ENCODE results near the gene PRR23E. TPM values are rescaled to one million over a fixed set of nuclear protein-coding genes. Genes with fewer than 3 reads are reported as not detected.

The PRR23E gene
- total RNA-seq, 1 donor from 2014 or later, result not detected

DNA sequence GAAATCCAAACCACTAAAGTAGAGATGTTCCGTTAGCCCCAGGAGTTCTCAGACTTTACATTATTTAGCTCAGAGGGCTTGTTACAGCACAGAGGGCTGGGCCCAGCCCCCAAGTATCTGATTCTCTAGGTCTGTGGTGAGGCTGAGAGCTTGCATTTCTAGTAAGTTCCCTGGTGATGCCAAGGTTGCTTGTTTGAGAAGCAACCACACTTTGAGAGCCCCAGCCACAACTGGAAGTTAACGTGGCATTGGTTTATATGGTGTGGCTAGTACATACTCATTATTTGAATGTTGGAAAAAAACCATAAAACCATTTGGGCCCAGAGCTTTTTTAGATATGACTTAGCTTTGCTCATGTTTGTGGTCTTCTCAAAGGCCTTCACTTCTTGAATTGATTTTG lies 35.9 kb downstream of the PRR23E start:
- FAIRE-seq (no peak), DNase-seq (ENCODE audit: low read depth) (no peak)
- Histone ChIP-seq H3K4me2 (ENCODE audit: low read length) (no peak overlapping the region), H2AFZ (ENCODE audit: low read depth, low read length) (no peak overlapping the region), H3K9me3 (ENCODE audit: insufficient read depth, low read depth, low read length) (no peaks in the 10 kb centered on the region), H3K9ac (ENCODE audit: low read length) (no peak overlapping the region), H4K20me1 (ENCODE audit: insufficient read depth, low read length) (no peaks in the 10 kb centered on the region), H3K79me2 (ENCODE audit: insufficient read depth, low read length) (no peaks in the 10 kb centered on the region), H3K36me3 (ENCODE audit: insufficient read depth, low read length) (no peaks in the 10 kb centered on the region), H3K4me1 (ENCODE audit: insufficient read depth, low read length) (no peaks in the 10 kb centered on the region), H3K27me3 (ENCODE audit: insufficient read depth, low read length) (no peaks in the 10 kb centered on the region), H3K27ac (ENCODE audit: low read depth, low read length) (no peak overlapping the region), H3K4me3 (ENCODE audit: insufficient read depth, low read depth, low read length) (no peak overlapping the region)
- Mint-ChIP-seq H3K27ac (ENCODE audit: unreplicated experiment) (no peak overlapping the region), H3K4me1 (ENCODE audit: low read depth, unreplicated experiment) (peaks cover 4% of the 10 kb centered on the region), H3K4me3 (ENCODE audit: unreplicated experiment) (no peak overlapping the region), H3K27me3 (ENCODE audit: low read depth, unreplicated experiment) (peaks cover 27% of the 10 kb centered on the region), H3K9me3 (ENCODE audit: unreplicated experiment) (peaks cover 15% of the 10 kb centered on the region), H3K36me3 (ENCODE audit: low read depth, unreplicated experiment) (no peaks in the 10 kb centered on the region)
- TF ChIP-seq CTCF (IDR thresholded peaks at IDR 0.05; ENCODE audit: insufficient read depth, low read depth, low read length) (no peak), EZH2 (IDR thresholded peaks at IDR 0.05; ENCODE audit: insufficient read depth, low read length) (no peak)

GRCh38 chr3:127233371-127233770 lies 40.4 kb downstream of the PRR23E start:
- FAIRE-seq (no peak), DNase-seq (ENCODE audit: low read depth) (no peak)
- no peak overlapping the region for H3K4me2 ChIP-seq (ENCODE audit: low read length)
- H3K4me3 ChIP-seq (ENCODE audit: insufficient read depth, low read depth, low read length), result no peak overlapping the region
- H3K36me3 ChIP-seq (ENCODE audit: insufficient read depth, low read length), result no peaks in the 10 kb centered on the region
- H3K9me3 Mint-ChIP-seq (ENCODE audit: unreplicated experiment), result peaks cover 5% of the 10 kb centered on the region
- H3K27me3 ChIP-seq (ENCODE audit: insufficient read depth, low read length), result no peaks in the 10 kb centered on the region
- TF ChIP-seq EZH2 (IDR thresholded peaks at IDR 0.05; ENCODE audit: insufficient read depth, low read length) (no peak), CTCF (IDR thresholded peaks at IDR 0.05; ENCODE audit: insufficient read depth, low read depth, low read length) (no peak)
- H3K27me3 Mint-ChIP-seq (ENCODE audit: low read depth, unreplicated experiment), result peaks cover 32% of the 10 kb centered on the region
- H4K20me1 ChIP-seq (ENCODE audit: insufficient read depth, low read length), result no peaks in the 10 kb centered on the region
- H3K9me3 ChIP-seq (ENCODE audit: insufficient read depth, low read depth, low read length), result no peaks in the 10 kb centered on the region
- H3K4me1 Mint-ChIP-seq (ENCODE audit: low read depth, unreplicated experiment), result peaks cover 3% of the 10 kb centered on the region
- no peak overlapping the region for H2AFZ ChIP-seq (ENCODE audit: low read depth, low read length)
- no peak overlapping the region for H3K9ac ChIP-seq (ENCODE audit: low read length)
- H3K27ac ChIP-seq (ENCODE audit: low read depth, low read length), result no peak overlapping the region
- H3K27ac Mint-ChIP-seq (ENCODE audit: unreplicated experiment), result no peak overlapping the region
- no peaks in the 10 kb centered on the region for H3K36me3 Mint-ChIP-seq (ENCODE audit: low read depth, unreplicated experiment)
- H3K4me1 ChIP-seq (ENCODE audit: insufficient read depth, low read length), result no peaks in the 10 kb centered on the region
- H3K79me2 ChIP-seq (ENCODE audit: insufficient read depth, low read length), result no peaks in the 10 kb centered on the region
- H3K4me3 Mint-ChIP-seq (ENCODE audit: unreplicated experiment), result no peak overlapping the region

DNA sequence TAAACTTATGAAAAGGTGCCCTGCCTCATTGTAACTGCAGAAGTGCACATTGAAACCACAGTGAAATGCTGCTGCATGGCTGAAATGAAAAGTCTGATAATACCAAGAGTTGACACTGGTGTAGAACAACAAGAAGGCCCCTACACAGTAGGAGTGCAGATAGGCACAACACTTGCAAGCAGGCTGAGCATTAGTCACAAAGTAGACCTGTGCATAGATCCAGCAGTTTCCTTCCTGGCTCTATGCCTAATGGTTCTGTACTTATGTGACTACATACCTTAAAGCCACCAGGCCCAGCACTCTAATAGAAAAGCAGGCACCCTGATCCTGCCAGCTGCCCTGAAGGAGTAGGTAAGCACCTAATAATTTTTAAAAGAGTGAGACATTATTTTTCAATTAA lies 41.8 kb downstream of the PRR23E start:
- Histone ChIP-seq H2AFZ (ENCODE audit: low read depth, low read length) (no peak overlapping the region), H3K4me1 (ENCODE audit: insufficient read depth, low read length) (no peaks in the 10 kb centered on the region), H3K27ac (ENCODE audit: low read depth, low read length) (no peak overlapping the region), H3K79me2 (ENCODE audit: insufficient read depth, low read length) (no peaks in the 10 kb centered on the region), H3K4me3 (ENCODE audit: insufficient read depth, low read depth, low read length) (no peak overlapping the region), H3K4me2 (ENCODE audit: low read length) (no peak overlapping the region), H4K20me1 (ENCODE audit: insufficient read depth, low read length) (no peaks in the 10 kb centered on the region), H3K27me3 (ENCODE audit: insufficient read depth, low read length) (no peaks in the 10 kb centered on the region), H3K36me3 (ENCODE audit: insufficient read depth, low read length) (no peaks in the 10 kb centered on the region), H3K9me3 (ENCODE audit: insufficient read depth, low read depth, low read length) (no peaks in the 10 kb centered on the region), H3K9ac (ENCODE audit: low read length) (no peak overlapping the region)
- H3K9me3 Mint-ChIP-seq (ENCODE audit: unreplicated experiment), result peaks cover 5% of the 10 kb centered on the region
- H3K4me3 Mint-ChIP-seq (ENCODE audit: unreplicated experiment), result no peak overlapping the region
- TF ChIP-seq EZH2 (IDR thresholded peaks at IDR 0.05; ENCODE audit: insufficient read depth, low read length), result no peak
- TF ChIP-seq CTCF (IDR thresholded peaks at IDR 0.05; ENCODE audit: insufficient read depth, low read depth, low read length), result no peak
- DNase-seq (ENCODE audit: low read depth), result no peak
- H3K27ac Mint-ChIP-seq (ENCODE audit: unreplicated experiment), result no peak overlapping the region
- H3K4me1 Mint-ChIP-seq (ENCODE audit: low read depth, unreplicated experiment), result peaks cover 9% of the 10 kb centered on the region
- H3K27me3 Mint-ChIP-seq (ENCODE audit: low read depth, unreplicated experiment), result peaks cover 39% of the 10 kb centered on the region
- no peak for FAIRE-seq
- H3K36me3 Mint-ChIP-seq (ENCODE audit: low read depth, unreplicated experiment), result no peaks in the 10 kb centered on the region

Measured in astrocyte (in vitro differentiated cells and primary cell).